Hepatocyte (in vitro differentiated cells): Measurements from ENCODE around the gene BLVRB.

Source experiments
- CTCF ChIP-seq: fragments of 200-600 bp; sonication (generic); IDR thresholded peaks from 2 replicates; pipeline ENCODE4 v1.5.1; 2016; ENCODE audit warnings: antibody characterized with exemption, mild to moderate bottlenecking; ENCODE audit not compliant: poor library complexity
- EZH2 ChIP-seq: fragments of 200-600 bp; sonication (generic); IDR thresholded peaks from 2 replicates; pipeline ENCODE4 v1.6.1; 2016; ENCODE audit warnings: antibody characterized with exemption, mild to moderate bottlenecking, borderline replicate concordance

GRCh38 chr19:40423938-40424337 is 41.6 kb downstream of the BLVRB start:
- TF ChIP-seq CTCF (no peak), EZH2 (no peak)
